HepG2 (cell line): ENCODE measurements around the gene LY6G5B.

ENCODE experiments used
- ARNT ChIP-seq: fragments of 450-650 bp; IDR thresholded peaks from 2 replicates; pipeline ENCODE4 v1.6.1; 2017
- TP53 ChIP-seq: sonication (generic); formaldehyde crosslinking; conservative IDR thresholded peaks from 2 replicates; pipeline ENCODE4 v1.4.0; 2020; ENCODE audit warnings: missing genetic modification reagents
- ZNF331 ChIP-seq: sonication (generic); formaldehyde crosslinking; IDR thresholded peaks from 2 replicates; pipeline ENCODE4 v1.4.0; 2020; ENCODE audit warnings: missing genetic modification reagents
- TF ChIP-seq, protein P1 (sequence below): sonication (generic); formaldehyde crosslinking; IDR thresholded peaks from 2 replicates; pipeline ENCODE4 v1.5.0; 2020; ENCODE audit warnings: mild to moderate bottlenecking, missing genetic modification reagents, moderate library complexity

DNA sequence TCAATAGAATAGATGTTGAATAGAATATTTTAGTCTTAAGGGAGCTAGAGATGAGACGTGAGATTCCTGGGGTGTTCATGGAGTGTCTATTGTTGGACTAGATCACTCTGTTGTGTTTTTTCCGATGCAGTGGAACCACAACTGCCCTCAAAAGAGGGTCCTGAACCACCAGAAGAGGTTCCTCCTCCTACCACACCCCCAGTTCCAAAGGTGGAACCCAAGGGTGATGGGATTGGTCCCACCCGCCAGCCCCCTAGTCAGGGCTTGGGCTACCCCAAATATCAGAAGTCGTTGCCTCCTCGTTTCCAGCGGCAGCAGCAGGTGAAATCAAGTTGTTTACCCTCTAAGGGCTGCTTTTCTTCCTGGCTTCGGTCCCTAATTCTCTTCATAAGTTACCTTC lies 40.8 kb upstream of the LY6G5B start:
- TF ChIP-seq ARNT, result no peak
- no peak for TF ChIP-seq TP53 (CRISPR knock-in tag)
- TF ChIP-seq, protein P1, sequence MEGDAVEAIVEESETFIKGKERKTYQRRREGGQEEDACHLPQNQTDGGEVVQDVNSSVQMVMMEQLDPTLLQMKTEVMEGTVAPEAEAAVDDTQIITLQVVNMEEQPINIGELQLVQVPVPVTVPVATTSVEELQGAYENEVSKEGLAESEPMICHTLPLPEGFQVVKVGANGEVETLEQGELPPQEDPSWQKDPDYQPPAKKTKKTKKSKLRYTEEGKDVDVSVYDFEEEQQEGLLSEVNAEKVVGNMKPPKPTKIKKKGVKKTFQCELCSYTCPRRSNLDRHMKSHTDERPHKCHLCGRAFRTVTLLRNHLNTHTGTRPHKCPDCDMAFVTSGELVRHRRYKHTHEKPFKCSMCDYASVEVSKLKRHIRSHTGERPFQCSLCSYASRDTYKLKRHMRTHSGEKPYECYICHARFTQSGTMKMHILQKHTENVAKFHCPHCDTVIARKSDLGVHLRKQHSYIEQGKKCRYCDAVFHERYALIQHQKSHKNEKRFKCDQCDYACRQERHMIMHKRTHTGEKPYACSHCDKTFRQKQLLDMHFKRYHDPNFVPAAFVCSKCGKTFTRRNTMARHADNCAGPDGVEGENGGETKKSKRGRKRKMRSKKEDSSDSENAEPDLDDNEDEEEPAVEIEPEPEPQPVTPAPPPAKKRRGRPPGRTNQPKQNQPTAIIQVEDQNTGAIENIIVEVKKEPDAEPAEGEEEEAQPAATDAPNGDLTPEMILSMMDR (CRISPR knock-in tag), result no peak
- no peak for TF ChIP-seq ZNF331 (CRISPR knock-in tag)
